Skin of body (tissue), 2 donors: Measurements from ENCODE around the gene PRKG1. TPM values are rescaled to one million over a fixed set of nuclear protein-coding genes. Genes with fewer than 3 reads are reported as not detected.
"Not testable (repeated sequence)": the region's sequence is repeated elsewhere in the genome, so short reads cannot be mapped to it uniquely, and the experiment has no call there.

Source experiments
- DNase-seq: peaks from one replicate; lab custom pipeline; 2025; lab: John Stamatoyannopoulos, UW
- total RNA-seq: library from RNA; depleted of rRNA; stranded (reverse); fragments of >200 nt; gene quantifications from one replicate; pipeline ENCODE4 v1.2.3, GENCODE V29; 2014

Gene PRKG1
- total RNA-seq, 1 donor from 2014 or later, result 41.8 TPM

DNA sequence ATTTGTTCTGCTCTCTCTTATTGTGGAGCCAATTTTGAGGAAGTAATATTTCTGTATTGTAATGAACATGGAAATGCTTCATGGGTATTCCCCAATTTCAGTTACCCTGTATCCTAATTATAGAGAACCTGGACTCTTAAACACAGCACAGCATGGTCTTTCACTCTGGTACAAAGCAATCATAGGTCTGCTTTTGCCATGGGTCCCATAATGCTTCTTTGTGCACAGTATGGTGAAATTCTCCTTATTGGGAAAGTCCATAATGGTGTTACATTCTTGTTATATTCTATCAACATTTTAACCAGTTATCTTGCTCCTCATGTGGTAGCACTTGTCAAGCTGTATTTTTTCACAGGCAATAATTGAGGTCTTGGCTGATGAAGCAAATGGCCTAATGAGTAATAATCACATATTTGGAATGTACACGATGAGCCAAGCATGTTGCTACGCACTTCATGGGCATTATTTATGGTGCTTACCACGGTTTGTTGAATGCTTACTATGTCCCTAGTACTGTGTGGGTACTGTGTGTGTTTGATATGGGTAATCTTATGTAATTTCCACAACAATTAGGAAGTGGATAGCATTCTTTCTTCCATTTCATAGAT is 42.9 kb downstream of the PRKG1 start:
- no peak for DNase-seq

DNA sequence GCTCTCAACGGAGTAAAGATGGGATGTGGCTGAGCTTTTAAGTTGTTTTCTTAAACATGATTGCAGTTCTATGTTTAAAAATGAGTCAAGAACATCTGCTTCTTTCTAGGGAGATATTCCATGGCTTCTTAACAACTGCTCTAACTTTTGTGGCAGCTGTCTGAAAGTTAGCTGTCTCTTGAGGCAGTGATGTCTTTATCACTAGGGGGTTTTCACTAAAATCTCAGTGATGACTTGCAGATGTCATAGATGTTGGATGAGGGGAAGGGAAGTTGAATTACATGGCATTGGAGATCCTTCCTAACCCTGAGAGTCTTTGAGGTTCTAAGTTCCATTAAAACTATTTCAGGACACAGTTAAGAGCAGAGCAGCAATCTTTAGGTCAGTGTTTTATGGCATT is 43.5 kb downstream of the PRKG1 start:
- peak; percentile 83 for DNase-seq

DNA sequence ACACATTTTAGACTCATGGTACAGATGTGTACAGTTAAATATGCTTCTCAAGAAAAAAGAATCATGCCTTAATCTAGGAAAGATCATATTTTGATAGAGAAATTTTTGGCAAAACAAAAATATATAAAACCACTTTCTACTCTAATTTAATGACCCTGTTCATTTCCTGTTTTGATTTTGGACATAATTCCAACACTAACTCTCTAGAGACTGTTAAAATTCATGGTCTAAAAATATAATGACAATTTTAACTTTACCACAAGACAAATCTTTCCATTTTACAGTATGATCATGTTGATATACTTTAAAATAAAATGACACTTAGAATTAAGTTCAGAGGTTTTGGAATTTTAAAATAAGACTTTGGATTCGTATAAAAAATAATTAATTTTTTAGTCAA is 45.2 kb downstream of the PRKG1 start:
- no peak for DNase-seq

DNA sequence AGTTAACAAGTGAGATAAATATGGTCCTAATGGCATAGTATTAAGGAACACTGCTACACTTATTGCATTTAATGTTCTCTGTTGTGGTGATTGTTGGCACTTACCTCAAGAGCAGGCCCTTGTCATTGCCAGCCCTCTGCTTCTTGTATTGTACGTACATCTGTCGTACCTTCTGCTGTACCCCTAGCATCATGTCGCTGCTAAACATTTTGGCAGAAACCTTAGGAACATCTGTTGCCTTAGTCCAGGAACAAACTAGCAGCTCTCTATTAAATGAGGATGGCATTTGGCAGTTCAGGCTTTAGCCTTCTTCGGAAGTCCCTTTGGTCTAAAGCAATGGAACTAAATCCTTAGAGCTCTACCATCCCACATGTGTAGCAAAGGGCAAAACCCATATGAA is 47.6 kb downstream of the PRKG1 start:
- DNase-seq, result no peak

DNA sequence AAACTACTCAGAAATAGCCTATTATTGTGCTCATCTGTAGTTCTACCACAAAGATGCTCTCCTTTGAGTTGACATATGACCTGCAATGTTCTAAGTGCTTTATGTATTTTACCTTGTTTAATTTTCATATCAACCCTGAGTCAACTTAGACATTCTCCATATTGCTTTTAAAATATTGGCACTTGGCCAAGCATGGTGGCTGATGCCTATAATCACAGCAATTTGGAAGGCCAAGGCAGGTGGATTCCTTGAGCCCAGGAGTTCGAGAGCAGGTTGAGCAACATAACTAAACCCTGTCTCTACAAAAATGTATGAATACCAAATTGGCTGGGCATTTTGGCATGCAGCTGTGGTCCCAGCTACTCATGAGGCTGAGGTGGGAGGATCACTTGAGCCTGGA is 50.6 kb downstream of the PRKG1 start:
- no peak for DNase-seq

DNA sequence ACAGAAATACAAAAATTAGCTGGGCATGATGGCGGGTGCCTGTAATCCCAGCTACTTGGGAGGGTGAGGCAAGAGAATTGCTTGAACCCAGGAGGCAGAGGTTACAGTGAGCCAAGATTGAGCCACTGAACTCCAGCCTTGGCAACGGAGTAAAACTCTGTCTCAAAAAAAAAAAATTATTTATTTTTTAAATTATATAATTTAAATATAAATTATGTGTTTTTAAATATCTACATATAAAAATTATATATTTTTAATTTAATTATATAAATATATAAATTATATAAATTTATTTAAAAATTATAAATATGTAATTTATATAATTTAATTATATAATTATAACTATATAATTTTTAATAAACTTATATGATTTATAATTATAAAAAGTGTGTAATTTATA is 51.2 kb downstream of the PRKG1 start:
- no peak for DNase-seq

DNA sequence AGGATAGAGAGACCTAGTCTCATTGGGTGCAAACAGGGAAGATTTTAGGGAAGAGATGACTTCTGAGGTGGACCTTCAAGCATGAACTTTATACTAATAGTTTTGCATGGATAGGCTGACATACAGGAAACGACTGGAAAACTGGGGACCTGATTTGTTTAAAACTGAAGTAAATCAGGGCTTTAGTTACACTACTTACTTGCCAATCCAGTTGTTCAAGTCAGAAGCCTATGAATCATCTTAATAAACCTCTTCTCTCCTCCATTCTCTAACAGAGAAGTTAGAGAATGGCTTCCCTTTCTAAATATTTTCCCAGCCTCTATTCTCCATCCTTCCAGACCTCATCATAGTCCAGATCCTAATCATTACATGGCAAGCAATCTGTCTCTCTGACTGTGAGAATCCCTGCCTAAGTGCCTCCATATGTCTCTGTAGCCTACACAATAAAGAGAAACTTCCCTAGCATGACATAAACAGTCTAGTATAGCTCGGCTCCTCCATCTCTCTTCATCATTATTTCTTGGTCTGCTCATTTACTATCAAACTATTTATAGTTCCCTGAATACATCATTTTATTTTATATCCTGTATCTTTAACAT is 55.8 kb downstream of the PRKG1 start:
- DNase-seq, result peak; percentile 60

DNA sequence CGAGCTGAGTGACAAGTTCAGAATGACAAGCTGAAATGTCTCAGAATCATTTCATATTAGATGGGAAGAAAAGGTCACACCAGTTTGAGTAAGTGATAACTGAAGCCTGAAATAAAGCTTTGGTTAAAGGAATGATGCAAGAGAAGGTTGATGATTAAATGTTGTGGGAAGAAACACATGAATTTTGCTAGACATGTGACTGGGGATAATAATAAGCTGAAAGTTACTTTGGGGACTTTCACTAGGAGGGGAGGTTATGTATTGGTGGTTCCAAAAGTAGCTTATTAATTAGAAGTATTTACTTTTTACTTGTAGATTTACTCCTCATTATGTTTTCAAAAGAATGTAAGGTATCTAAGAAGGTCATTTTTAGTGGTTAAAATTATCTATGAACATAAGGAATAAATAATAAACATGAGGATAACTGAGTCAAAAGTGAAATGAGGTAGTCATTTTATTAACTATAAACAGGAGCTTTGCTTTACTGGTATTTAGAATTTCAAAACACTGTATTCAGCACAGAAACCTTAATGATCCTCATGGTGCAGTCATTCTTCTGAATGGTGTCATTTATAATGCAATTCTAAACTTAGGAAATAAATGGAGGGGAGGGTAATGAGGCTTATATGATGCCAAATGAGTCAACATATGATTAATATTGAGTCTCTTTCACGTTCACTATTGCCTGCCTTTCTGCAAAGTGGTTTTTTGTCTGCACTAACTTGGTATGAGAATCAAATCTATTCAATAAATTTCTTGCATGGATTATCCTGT is 63.7 kb downstream of the PRKG1 start:
- DNase-seq, result no peak

DNA sequence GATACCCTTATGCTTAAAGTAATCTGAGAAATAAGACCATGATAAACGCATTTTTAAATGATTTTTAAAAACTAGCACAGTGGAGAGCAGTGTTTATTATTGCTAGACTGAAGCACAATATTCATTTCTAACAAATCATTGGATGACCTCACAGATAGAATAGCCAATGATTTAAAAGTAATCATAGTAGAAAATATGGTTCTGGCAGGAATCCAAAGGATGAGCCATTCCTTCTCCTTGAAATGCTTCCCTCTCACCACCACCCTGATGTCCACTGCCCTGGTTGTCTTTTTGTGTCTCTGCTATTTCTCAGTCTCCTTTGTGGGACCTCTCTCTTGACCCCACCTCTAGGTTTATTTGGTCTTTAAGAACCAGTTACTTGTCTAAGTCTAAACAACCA is 64.9 kb downstream of the PRKG1 start:
- no peak for DNase-seq

DNA sequence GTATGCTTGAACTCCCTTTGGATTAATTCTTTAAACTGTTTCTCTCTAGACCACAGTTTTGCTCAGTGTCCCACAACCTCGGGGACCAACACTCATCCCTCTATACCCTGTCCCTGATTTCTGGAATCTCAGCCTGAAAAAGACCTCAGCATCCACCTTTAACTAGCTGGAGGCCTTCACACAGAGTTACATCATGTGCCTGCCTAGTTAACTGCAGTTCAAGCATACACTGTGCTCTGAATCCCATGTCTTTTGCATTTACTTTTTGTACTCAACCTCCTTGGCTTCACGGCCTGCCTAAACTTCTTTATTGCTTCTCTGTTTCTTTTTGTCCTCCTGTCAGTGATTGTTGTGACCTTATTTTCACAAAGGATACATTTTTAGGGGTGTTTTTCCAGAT is 66.7 kb downstream of the PRKG1 start:
- DNase-seq, result no peak

DNA sequence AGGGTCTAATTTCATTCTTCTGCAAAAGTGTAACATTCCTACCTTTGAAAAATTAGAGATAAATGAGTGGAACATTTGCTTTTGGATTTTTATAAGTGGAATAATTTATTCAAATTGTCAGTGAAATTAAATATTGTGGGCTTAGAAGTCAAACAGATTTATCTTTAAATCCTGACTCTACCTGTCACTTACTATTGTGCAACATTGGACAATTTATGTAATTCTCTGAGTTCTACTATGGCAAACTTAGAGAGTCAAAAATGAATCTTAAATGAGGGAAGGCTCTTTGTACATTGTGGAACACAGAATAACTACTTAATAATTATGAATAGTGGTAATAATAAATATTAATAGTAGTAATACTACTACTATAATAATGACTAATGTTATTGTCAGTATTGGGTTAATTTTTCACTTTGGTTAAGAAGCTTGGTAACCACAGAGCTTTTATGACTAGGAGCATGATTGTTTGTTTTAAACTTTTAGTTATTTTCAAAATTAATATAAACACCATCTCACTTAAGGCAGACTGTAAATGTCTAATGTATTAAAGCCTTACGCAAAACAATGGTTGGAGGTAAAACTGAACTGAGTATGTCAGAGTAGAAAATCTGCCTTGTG is 70.0 kb downstream of the PRKG1 start:
- no peak for DNase-seq

DNA sequence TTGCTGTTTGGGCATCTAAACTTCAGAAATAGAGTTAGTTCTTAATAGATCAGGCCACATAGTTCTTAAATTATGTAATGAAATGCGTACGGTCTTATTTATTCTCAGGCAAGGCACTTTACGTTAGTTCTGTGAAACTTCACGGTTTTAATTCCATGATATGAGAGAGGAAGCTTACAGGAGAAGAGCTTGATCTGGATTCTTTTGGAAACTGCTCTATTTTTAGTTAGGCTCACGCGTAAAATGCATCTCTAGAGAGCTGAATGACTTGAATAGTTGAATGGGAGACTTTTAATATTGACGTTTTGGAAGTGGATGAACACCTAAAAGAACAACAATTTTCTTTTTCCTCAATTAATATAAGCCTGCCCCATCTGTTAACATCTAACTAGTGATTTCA is 71.1 kb downstream of the PRKG1 start:
- no peak for DNase-seq

DNA sequence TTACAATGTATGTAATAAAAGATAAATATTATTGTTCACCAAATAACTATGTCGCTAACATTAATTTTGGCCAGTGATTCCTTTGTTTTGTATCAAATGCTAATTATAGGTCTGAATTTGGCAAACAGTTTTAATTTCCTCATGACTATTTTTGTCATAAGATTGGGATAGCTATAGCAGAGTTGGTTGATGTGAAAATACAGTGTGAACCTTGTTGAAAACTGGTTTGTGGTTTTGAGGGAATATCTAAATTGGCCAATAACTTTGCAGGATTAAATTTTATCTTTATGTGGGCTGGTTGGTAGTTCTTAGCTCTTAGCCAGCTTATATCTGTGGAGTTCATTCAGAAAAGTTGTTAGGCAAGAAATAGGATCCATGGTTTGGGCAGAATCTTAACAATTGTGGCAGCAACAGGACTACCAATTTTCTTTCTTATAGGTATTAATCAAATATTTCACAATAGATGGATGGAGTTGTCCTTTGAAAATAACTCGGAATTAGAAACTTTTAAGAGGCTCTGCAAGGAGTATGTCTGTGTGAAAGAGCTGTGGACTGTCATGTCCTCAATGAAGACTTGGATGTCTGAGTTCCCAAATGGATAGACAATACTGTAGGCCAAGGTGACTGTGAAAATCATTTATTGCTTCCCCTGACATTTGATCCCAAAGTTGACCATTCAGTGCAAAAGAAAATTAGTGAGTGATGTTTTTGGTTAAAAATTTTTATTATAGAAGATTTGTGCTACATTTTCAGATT is 73.5 kb downstream of the PRKG1 start:
- no peak for DNase-seq

DNA sequence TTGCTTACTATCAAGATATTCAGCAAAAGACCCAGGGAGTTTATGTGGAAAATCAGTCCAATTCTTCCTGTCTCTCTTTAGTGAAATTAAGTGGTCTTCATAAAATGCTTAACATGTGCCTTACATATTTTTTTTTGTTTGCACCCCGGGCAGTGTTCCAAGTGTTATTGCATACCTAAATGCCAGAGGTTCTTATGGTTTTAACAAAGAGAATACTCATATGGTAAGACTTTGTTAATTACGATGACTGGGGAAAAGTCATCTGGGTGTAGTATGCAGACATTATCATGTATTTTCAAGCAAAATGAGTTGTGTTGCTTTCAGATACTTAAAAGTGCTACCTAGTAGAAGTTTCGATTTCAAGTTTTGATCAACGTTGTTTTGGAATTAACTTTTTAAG is 82.6 kb downstream of the PRKG1 start:
- peak; percentile 20 for DNase-seq

DNA sequence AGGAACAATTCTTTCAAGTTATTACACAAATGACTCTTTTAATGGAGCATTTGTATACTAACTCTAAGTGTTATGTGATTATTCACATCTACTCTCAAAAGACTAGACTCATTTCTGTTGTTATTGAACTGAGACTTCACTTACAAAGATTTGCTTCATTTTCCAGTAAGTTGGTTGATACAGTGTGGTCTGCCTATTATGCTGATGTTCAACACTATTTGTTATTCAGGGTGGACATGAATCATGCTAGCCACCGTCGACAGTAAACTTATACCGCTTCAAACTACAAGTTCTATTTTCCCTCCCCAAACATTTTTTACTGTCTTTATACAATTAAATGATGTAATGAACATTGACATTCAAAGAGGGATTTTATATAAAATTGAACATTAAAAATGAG is 84.5 kb downstream of the PRKG1 start:
- no peak for DNase-seq

DNA sequence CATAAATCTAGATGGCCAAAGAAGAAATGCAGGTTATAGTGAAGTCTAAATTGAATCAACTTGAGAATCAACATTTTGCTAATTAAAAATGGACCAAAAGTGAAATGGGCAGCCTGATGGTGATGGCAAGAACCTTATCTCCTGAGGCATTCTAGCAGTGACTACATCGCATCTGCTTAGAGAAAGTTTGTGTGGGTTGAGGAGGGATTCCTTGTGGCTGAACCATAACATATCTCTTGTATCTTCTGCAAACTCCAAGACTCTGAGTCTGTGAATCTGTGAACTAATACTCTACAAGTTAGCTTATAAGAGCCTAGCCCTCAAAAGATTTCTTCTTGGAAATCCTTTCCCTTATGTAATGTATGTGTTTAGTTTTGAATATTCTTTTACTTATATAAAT is 85.6 kb downstream of the PRKG1 start:
- no peak for DNase-seq

DNA sequence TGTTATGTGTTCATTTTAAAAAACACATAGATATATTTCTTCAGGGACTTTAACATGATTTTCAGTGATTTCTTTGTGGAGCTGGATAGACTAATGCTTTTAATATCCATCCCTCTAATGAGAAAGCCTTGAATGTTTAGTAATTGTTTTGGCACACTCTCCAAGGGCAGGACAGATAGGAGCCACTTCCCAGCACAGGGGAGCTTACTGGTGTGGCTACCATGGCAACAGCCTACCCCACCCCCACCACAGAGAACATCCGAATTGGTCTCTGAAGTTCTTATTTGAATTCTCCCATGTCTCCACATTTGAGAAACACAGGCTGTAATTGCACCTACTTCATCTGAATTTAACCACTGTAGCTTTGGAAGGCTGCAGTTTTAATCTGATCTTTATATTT is 87.7 kb downstream of the PRKG1 start:
- DNase-seq, result no peak

DNA sequence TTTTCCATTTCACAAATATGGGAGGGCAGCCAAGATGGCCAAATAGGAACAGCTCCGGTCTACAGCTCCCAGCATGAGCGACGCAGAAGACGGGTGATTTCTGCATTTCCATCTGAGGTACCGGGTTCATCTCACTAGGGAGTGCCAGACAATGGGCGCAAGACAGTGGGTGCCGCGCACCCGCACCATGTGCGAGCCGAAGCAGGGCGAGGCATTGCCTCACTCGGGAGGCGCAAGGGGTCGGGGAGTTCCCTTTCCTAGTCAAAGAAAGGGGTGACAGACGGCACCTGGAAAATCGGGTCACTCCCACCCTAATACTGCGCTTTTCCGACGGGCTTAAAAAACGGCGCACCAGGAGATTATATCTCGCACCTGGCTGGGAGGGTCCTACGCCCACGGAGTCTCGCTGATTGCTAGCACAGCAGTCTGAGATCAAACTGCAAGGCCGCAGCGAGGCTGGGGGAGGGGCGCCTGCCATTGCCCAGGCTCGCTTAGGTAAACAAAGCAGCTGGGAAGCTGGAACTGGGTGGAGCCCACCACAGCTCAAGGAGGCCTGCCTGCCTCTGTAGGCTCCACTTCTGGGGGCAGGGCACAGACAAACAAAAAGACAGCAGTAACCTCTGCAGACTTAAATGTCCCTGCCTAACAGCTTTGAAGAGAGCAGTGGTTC is 89.2 kb downstream of the PRKG1 start:
- not testable (repeated sequence) for DNase-seq

DNA sequence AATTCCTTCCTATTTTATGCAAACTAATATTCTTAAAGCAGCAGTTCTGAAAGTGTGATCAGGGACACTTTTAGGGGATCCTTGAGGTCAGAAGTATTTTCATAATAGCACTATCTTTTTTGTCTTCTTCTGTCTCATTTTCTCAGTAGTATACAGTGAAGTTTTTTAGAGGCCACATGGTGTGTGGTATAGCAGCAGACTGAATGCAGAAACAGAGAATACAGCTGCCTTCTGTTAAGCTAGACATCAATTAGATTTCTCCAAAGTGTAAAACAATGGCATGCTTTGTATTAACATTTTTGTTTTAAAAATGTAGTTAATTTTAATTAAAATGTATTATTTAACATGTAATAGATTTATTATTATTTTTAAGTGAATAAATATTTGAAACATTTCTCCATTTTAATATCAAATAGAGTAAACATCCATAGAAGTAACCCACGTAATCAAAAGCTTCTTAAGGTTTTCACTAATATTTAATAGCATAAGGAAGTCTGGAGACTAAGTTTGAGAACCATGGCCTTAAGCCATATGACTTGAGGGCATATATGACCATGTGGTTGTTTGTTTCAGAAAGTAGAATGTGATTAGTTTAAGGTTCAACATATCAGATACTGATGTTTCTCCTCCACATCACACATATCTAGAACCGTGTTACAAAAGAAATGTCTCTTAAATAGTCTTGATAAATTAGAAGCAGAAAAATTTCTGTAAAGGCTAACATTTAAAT is 94.0 kb downstream of the PRKG1 start:
- DNase-seq, result no peak

DNA sequence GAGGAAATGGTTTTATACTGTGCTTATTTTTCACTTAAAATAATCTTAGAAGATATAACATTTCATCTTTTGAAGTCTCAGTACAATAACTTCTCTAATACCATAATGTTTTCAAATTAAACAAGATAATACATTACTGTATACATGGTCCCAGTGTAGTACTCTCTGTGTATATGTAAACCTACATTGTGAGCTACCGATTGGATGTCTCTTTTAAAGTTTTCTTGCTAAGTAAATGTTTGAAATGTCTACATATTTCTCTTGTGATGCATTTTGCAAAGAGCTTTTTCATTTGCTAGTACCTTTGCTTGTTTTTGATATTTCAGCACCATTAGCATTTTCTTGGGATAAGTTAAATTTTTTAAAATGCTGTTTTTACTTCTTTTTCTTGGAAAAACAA is 94.8 kb downstream of the PRKG1 start:
- no peak for DNase-seq
